ENCODE measurements around the gene RUNX1. TPM values are rescaled to one million over a fixed set of nuclear protein-coding genes. Genes with fewer than 3 reads are reported as not detected.

RUNX1 gene
- total RNA-seq, 2 donors from 2014 or later, result 4.9 to 12.5 TPM

- peaks cover 8% of the 10 kb centered on the region for H3K4me1 ChIP-seq
- H3K9me3 ChIP-seq, result no peaks in the 10 kb centered on the region
- ATAC-seq, result no peak
- intact Hi-C loops (cut with DNase I), result no loop called here
- no peak for DNase-seq
- no peaks in the 10 kb centered on the region for H3K36me3 ChIP-seq (replicated peaks in 1 of 2; ENCODE audit: insufficient read depth in 1 of 2, low read depth in 2 of 2)
- no peaks in the 10 kb centered on the region for H3K27me3 ChIP-seq
- H3K4me3 ChIP-seq, result no peak overlapping the region
- WGBS, 2 donors, result 30 to 52% methylated on average over 3 of the region's 3 CpGs
- no peak overlapping the region for H3K27ac ChIP-seq
- no peak for TF ChIP-seq POLR2A (IDR thresholded peaks at IDR 0.05)
- no peak for TF ChIP-seq CTCF (IDR thresholded peaks at IDR 0.05)
Observed at GRCh38 chr21:35084869-35085268, 35.8 kb upstream of the RUNX1 start.

GRCh38 chr21:35083246-35083645 lies 34.1 kb upstream of the RUNX1 start:
- H3K27ac ChIP-seq, result no peak overlapping the region
- DNase-seq (no peak), ATAC-seq (no peak)
- intact Hi-C loops (cut with DNase I), result no loop called here
- H3K27me3 ChIP-seq, result no peaks in the 10 kb centered on the region
- no peaks in the 10 kb centered on the region for H3K36me3 ChIP-seq (replicated peaks in 1 of 2; ENCODE audit: insufficient read depth in 1 of 2, low read depth in 2 of 2)
- no peak overlapping the region for H3K4me3 ChIP-seq
- H3K9me3 ChIP-seq, result no peaks in the 10 kb centered on the region
- WGBS, 2 donors, result 65 to 78% methylated on average over 3 of the region's 3 CpGs
- TF ChIP-seq POLR2A (IDR thresholded peaks at IDR 0.05) (no peak), CTCF (IDR thresholded peaks at IDR 0.05) (no peak)
- peaks cover 8% of the 10 kb centered on the region for H3K4me1 ChIP-seq

- Histone ChIP-seq H3K27me3 (no peaks in the 10 kb centered on the region), H3K4me3 (no peak overlapping the region), H3K36me3 (replicated peaks in 1 of 2; ENCODE audit: insufficient read depth in 1 of 2, low read depth in 2 of 2) (no peaks in the 10 kb centered on the region), H3K27ac (no peak overlapping the region), H3K4me1 (peaks cover 8% of the 10 kb centered on the region), H3K9me3 (no peaks in the 10 kb centered on the region)
- ATAC-seq (no peak), DNase-seq (no peak)
- intact Hi-C loops (cut with DNase I), result no loop called here
- no peak for TF ChIP-seq POLR2A (IDR thresholded peaks at IDR 0.05)
- 83 to 86% methylated on average over 2 of the region's 2 CpGs for WGBS, 2 donors
Observed at GRCh38 chr21:35081861-35082260, 32.8 kb upstream of the RUNX1 start.

- no peaks in the 10 kb centered on the region for H3K27me3 ChIP-seq
- TF ChIP-seq CTCF (IDR thresholded peaks at IDR 0.05), result no peak
- TF ChIP-seq POLR2A (IDR thresholded peaks at IDR 0.05), result no peak
- no peaks in the 10 kb centered on the region for H3K36me3 ChIP-seq (replicated peaks in 1 of 2; ENCODE audit: insufficient read depth in 1 of 2, low read depth in 2 of 2)
- ATAC-seq, result no peak
- H3K4me3 ChIP-seq, result no peak overlapping the region
- DNase-seq, result no peak
- no peaks in the 10 kb centered on the region for H3K9me3 ChIP-seq
- H3K27ac ChIP-seq, result no peak overlapping the region
- 64 to 85% methylated on average over 3 of the region's 3 CpGs for WGBS, 2 donors
- H3K4me1 ChIP-seq, result no peaks in the 10 kb centered on the region
- intact Hi-C loops (cut with DNase I), result no loop called here
Observed at GRCh38 chr21:35079181-35079580, 30.1 kb upstream of the RUNX1 start.

- H3K27ac ChIP-seq, result no peak overlapping the region
- no peaks in the 10 kb centered on the region for H3K36me3 ChIP-seq (replicated peaks in 1 of 2; ENCODE audit: insufficient read depth in 1 of 2, low read depth in 2 of 2)
- no peaks in the 10 kb centered on the region for H3K27me3 ChIP-seq
- intact Hi-C loops (cut with DNase I), result no loop called here
- no peak for ATAC-seq
- no peaks in the 10 kb centered on the region for H3K9me3 ChIP-seq
- DNase-seq, result no peak
- no peak for TF ChIP-seq CTCF (IDR thresholded peaks at IDR 0.05)
- TF ChIP-seq POLR2A (IDR thresholded peaks at IDR 0.05), result no peak
- H3K4me1 ChIP-seq, result no peaks in the 10 kb centered on the region
- 68 to 82% methylated on average over 4 of the region's 4 CpGs for WGBS, 2 donors
- no peak overlapping the region for H3K4me3 ChIP-seq
Observed at GRCh38 chr21:35077975-35078374, 28.9 kb upstream of the RUNX1 start.
